GM12864 (cell line): ENCODE results near the gene ECE2.

ENCODE experiments used
- DNase-seq: peaks from one replicate; pipeline ENCODE4 v3.0.0-alpha.2; 2011; ENCODE audit warnings: low read depth
- H3K4me3 ChIP-seq: 2 replicates; pipeline ENCODE4 v1.5.1; 2011; ENCODE audit warnings: mild to moderate bottlenecking, low read depth, low read length, control low read depth
- TF ChIP-seq, protein P1 (sequence below): IDR thresholded peaks from 2 replicates; pipeline ENCODE4 v1.5.1; 2011; ENCODE audit warnings: low read depth, mild to moderate bottlenecking, moderate library complexity, low read length, control low read depth, inconsistent platforms; ENCODE audit errors: missing control alignments

The ECE2 gene

DNA sequence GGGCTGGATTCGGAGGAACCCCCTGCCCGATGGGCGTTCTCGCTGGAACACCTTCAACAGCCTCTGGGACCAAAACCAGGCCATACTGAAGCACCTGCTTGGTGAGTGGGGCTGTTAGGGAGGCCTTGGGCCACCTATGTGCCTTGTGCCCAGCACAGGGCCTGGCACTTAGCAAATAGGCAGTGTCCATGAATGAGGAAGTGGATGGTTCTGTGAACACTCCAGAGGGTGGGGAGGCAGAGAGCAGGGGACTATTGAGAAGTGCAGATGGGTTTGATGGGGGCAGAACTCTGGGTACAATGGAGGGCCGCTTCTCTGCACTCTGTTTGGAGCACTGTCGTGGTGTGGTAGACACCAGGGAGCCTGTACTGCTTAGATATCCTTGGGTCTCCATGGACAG is 1.5 kb downstream of the ECE2 start:
- no peak for DNase-seq
- no peak overlapping the region for H3K4me3 ChIP-seq
- TF ChIP-seq, protein P1, sequence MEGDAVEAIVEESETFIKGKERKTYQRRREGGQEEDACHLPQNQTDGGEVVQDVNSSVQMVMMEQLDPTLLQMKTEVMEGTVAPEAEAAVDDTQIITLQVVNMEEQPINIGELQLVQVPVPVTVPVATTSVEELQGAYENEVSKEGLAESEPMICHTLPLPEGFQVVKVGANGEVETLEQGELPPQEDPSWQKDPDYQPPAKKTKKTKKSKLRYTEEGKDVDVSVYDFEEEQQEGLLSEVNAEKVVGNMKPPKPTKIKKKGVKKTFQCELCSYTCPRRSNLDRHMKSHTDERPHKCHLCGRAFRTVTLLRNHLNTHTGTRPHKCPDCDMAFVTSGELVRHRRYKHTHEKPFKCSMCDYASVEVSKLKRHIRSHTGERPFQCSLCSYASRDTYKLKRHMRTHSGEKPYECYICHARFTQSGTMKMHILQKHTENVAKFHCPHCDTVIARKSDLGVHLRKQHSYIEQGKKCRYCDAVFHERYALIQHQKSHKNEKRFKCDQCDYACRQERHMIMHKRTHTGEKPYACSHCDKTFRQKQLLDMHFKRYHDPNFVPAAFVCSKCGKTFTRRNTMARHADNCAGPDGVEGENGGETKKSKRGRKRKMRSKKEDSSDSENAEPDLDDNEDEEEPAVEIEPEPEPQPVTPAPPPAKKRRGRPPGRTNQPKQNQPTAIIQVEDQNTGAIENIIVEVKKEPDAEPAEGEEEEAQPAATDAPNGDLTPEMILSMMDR = no peak

DNA sequence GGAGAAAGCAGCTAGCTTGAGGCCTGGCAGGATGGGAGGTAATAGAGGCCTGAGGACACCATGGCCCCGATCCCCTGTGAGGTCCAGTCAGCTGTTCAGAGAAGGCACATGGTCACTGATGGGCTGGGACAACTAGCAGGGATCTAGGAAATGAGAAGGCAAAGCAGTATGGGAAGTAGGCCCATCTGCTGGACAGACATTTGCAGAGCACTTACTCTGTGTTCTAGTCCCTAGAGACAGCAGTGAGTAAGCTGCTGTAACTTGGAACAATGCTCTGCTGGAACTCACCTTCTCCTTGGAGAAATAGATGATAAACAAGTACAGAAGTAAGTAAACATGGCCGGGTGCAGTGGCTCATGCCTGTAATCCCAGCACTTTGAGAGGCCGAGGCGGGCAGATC is 7.1 kb downstream of the ECE2 start:
- DNase-seq = no peak
- TF ChIP-seq, protein P1 = no peak
- H3K4me3 ChIP-seq = no peak overlapping the region

DNA sequence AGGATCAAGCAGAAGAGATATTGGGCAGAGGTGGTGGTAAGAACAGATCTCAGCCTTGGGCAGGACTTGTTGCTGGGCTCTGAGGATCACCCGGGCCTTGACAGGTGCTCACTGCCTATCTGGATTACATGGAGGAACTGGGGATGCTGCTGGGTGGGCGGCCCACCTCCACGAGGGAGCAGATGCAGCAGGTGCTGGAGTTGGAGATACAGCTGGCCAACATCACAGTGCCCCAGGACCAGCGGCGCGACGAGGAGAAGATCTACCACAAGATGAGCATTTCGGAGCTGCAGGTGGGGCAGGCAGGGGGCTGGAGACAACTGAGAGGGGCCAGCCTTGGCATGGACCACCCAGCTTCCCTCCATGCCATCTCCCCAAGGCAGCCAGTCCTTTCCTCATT is 7.9 kb downstream of the ECE2 start:
- TF ChIP-seq, protein P1 = no peak
- DNase-seq = no peak
- H3K4me3 ChIP-seq = no peak overlapping the region

DNA sequence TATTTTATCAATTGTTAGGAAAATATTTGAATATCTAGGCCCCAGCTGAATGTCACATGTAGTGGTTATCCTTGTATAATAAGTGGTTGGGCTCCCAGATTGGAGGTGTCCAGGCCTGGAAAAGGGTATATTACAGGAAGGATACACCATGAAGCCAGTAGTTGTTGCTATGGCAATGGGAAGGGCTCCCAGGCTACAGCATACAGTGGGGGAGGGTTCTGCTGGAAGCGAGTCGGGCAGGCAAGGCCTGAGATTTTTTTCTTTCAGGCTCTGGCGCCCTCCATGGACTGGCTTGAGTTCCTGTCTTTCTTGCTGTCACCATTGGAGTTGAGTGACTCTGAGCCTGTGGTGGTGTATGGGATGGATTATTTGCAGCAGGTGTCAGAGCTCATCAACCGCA is 8.9 kb downstream of the ECE2 start:
- no peak for DNase-seq
- no peak overlapping the region for H3K4me3 ChIP-seq
- TF ChIP-seq, protein P1 = no peak

DNA sequence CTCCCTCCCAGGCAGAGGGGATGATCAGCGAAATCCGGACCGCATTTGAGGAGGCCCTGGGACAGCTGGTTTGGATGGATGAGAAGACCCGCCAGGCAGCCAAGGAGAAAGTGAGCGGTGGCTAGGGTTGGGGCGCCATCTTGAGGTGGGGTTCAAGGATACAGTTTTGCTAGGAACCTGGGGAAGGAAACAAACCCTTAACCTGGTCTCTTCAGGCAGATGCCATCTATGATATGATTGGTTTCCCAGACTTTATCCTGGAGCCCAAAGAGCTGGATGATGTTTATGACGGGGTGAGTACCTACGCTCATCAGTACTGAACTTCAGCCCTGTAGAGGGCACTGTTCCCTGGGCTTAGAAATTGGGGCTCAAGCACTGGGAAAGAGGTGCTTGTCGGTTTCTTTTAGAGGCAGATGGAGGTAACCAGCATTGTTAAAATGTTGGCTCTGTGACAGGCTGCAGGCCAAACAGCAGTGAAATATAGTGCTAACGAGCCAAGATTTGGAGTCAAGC is 13.7 kb downstream of the ECE2 start:
- no peak for DNase-seq
- no peak overlapping the region for H3K4me3 ChIP-seq
- TF ChIP-seq, protein P1 = peak; percentile 64

DNA sequence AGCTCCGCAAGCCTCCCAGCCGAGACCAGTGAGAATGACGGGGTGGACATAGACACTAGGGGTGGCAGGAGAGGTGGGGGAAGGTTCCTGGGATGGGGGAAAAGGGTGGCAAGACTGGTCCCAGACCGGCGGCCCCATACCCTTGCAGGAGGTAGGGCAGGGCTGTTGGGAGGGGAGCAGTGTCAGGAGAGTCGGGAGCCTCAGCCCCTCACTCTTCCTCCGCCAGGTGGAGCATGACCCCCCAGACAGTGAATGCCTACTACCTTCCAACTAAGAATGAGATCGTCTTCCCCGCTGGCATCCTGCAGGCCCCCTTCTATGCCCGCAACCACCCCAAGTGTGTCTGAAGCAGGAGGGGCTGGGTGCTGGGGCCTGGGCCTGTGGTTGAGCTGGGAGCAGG is 14.5 kb downstream of the ECE2 start:
- H3K4me3 ChIP-seq = no peak overlapping the region
- TF ChIP-seq, protein P1 = no peak
- no peak for DNase-seq

DNA sequence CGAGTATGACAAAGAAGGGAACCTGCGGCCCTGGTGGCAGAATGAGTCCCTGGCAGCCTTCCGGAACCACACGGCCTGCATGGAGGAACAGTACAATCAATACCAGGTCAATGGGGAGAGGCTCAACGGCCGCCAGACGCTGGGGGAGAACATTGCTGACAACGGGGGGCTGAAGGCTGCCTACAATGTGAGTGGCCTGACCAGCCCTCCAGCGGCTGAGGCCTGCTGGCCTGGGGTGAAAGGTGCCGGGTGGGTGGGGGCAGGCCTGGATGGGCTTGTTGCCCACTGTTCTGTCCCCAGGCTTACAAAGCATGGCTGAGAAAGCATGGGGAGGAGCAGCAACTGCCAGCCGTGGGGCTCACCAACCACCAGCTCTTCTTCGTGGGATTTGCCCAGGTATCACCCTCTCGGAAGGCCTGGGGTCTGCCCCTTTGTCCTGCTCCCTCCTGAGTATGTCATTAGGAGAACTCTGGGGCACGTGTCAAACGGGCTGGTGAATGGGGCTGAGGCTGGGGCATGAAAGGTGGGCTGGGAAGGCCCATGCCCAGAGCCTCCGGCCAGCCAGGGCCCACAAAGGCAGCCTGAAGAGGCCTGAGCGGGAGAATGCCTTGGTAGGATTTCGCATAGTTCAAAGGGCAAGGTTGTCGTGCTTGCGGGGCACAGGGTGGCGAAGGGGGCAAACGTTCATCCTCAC is 15.4 kb downstream of the ECE2 start:
- no peak overlapping the region for H3K4me3 ChIP-seq
- DNase-seq = no peak
- TF ChIP-seq, protein P1 = no peak
